GM12891 (cell line): ENCODE measurements around the gene ADAMTSL4.

ENCODE experiments used
- POLR2A ChIP-seq: IDR thresholded peaks from 2 replicates; pipeline ENCODE4 v1.6.1; 2011; ENCODE audit warnings: low read depth, low read length, control low read depth
- POLR2AphosphoS5 ChIP-seq: IDR thresholded peaks from 2 replicates; pipeline ENCODE4 v1.6.1; 2011; ENCODE audit warnings: low read depth, low read length, control low read depth
- POU2F2 ChIP-seq: IDR thresholded peaks from 2 replicates; pipeline ENCODE4 v1.6.1; 2011; ENCODE audit warnings: low read depth, mild to moderate bottlenecking, control low read depth, low read length, moderate library complexity

GRCh38 chr1:150548324-150548631 is 930 bp upstream of the ADAMTSL4 start:
- TF ChIP-seq POLR2AphosphoS5 (no peak), POLR2A (no peak), POU2F2 (no peak)
